Kidney capillary endothelial cell (primary cell): ENCODE results near the gene PRR23B.

Source experiments
- DNase-seq: peaks from one replicate; pipeline ENCODE4 v3.0.0-alpha.2; 2018; ENCODE audit warnings: low spot score

PRR23B gene

GRCh38 chr3:138974462-138974861 is 46.3 kb downstream of the PRR23B start:
- DNase-seq, result peak; percentile 40

- no peak for DNase-seq
Observed at GRCh38 chr3:138972941-138973340, 47.8 kb downstream of the PRR23B start.

DNA sequence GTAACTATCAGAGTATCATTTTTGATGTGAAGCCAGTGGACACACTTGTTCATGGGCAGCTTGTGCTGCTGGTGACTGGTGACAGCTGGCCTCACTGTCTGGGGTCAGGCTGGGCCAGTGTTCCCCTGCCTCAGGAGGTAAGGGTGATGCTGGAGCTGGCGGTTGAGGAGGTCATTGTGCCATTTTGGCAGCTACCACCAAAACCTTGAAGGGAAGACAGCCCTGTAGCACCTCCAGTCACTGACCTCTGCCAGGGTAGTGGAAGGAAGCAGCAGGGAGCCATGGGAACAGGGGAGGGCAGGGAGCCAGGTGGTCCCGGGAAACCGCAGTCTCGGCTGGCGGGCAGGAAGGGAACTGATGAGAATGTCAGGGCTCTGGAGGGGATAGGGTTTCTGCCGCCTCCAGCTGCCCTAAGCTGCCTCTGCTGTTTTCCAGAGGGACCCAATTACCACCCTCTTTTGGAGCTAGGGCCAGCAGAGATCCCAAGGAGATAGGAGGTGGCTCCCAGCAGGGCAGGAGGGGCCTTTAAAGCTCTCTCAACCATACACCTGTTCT is 48.9 kb downstream of the PRR23B start:
- no peak for DNase-seq
